RWPE2 (cell line): ENCODE data around the gene EIF2A.

Experiments
- ATAC-seq: fragments of 200-7000 bp; cut with Tn5 transposase; 3 replicates; pipeline ENCODE4 v1.9.1; 2021; ENCODE audit warnings: low read depth
- DNase-seq: peaks from one replicate; pipeline ENCODE4 v3.0.0-alpha.2; 2020; ENCODE audit warnings: low spot score
- H3K27ac ChIP-seq: fragments of 450-650 bp; 2 replicates; pipeline ENCODE4 v1.5.1; 2017; ENCODE audit warnings: mild to moderate bottlenecking; ENCODE audit not compliant: poor library complexity, severe bottlenecking
- H3K27me3 ChIP-seq: fragments of 250-450 bp; sonication (Bioruptor Pico); 2 replicates; pipeline ENCODE4 v1.5.1; 2021; ENCODE audit warnings: mild to moderate bottlenecking, moderate library complexity; ENCODE audit not compliant: insufficient read depth, poor library complexity, severe bottlenecking
- H3K36me3 ChIP-seq: fragments of 250-450 bp; sonication (Bioruptor Pico); 2 replicates; pipeline ENCODE4 v1.5.1; 2020; ENCODE audit warnings: low read depth, mild to moderate bottlenecking, moderate library complexity
- H3K4me1 ChIP-seq: fragments of 250-450 bp; sonication (Bioruptor Pico); 2 replicates; pipeline ENCODE4 v1.5.1; 2021; ENCODE audit warnings: mild to moderate bottlenecking, moderate library complexity; ENCODE audit not compliant: insufficient read depth, poor library complexity, severe bottlenecking
- H3K4me3 ChIP-seq: fragments of 250-450 bp; sonication (Bioruptor Pico); 2 replicates; pipeline ENCODE4 v1.5.1; 2021; ENCODE audit warnings: mild to moderate bottlenecking, moderate library complexity; ENCODE audit not compliant: severe bottlenecking
- H3K9me3 ChIP-seq: fragments of 250-450 bp; sonication (Bioruptor Pico); 2 replicates; pipeline ENCODE4 v1.5.1; 2021; ENCODE audit warnings: mild to moderate bottlenecking, moderate library complexity; ENCODE audit not compliant: severe bottlenecking
- TF ChIP-seq, protein P1 (sequence below): fragments of 450-650 bp; IDR thresholded peaks from one replicate; pipeline ENCODE4 v1.5.1; 2017; ENCODE audit warnings: mild to moderate bottlenecking, moderate library complexity; ENCODE audit not compliant: poor library complexity, severe bottlenecking

EIF2A gene

DNA sequence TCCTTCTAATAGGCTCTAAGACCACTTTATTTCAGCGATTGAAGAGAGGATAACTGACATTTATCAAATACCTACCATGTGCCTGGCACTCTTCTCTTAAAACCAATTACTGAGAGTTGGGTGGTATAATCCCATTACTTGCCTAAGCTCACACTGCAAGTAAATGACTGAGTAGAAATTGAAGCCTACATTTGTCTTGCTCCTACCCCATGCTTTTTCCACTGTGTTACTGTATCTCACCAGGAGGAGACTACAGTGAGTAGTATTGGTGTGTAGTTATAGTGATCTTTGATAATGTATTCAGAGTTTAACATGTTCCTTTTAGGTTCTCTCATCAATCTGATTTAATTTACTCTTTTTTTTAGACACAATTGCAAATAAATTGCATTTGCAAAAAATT is 20.7 kb downstream of the EIF2A start:
- peaks cover 89% of the 10 kb centered on the region for H3K36me3 ChIP-seq

DNA sequence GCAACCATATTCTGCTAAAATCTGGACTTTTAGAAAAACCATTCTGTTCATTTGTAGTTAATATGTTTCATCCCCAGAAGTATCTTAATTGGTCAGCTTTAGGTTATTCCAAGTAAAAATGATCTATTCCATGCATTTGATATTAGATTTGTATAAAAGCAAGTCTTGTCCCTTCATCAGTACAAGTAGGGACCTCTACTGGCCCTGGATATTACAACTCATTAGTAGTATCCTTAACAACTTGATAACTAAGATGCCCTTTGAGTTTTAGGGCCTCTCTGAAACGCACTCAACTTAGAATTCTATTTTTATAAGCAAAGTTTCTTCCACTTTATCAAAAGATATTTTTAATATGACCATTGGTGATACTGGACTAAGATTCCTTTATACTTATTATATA is 31.3 kb downstream of the EIF2A start:
- no peak for ATAC-seq
- H3K36me3 ChIP-seq = peaks cover 98% of the 10 kb centered on the region

More for the DNA sequence above, 20.7 kb downstream of the EIF2A start:
- Histone ChIP-seq H3K4me3 (no peak overlapping the region), H3K27ac (no peak overlapping the region), H3K4me1 (no peaks in the 10 kb centered on the region), H3K27me3 (no peaks in the 10 kb centered on the region), H3K9me3 (no peaks in the 10 kb centered on the region)
- TF ChIP-seq, protein P1, sequence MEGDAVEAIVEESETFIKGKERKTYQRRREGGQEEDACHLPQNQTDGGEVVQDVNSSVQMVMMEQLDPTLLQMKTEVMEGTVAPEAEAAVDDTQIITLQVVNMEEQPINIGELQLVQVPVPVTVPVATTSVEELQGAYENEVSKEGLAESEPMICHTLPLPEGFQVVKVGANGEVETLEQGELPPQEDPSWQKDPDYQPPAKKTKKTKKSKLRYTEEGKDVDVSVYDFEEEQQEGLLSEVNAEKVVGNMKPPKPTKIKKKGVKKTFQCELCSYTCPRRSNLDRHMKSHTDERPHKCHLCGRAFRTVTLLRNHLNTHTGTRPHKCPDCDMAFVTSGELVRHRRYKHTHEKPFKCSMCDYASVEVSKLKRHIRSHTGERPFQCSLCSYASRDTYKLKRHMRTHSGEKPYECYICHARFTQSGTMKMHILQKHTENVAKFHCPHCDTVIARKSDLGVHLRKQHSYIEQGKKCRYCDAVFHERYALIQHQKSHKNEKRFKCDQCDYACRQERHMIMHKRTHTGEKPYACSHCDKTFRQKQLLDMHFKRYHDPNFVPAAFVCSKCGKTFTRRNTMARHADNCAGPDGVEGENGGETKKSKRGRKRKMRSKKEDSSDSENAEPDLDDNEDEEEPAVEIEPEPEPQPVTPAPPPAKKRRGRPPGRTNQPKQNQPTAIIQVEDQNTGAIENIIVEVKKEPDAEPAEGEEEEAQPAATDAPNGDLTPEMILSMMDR = no peak
- ATAC-seq (no peak; the same call in 2 of the 3 replicates), DNase-seq (no peak)

DNA sequence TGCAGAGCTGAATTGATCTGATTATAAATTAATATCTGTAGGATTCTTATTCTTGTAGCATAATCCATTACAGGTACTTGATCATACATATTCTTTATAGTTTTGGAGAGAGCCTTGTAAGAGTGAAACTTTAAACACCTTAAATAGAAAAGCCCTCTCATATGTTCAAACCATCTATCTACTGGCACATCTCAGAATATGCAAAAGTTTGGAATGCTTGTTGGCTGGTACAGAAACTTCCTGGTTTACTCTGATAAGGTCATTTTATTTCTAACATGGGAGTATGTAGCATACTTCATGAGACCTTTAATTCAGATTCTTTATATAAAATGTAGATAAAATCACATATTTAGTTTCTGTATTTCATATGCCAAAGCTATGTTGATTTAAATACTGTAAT is 34.6 kb downstream of the EIF2A start:
- H3K27me3 ChIP-seq = no peaks in the 10 kb centered on the region
- H3K4me3 ChIP-seq = no peak overlapping the region
- no peak for ATAC-seq
- no peaks in the 10 kb centered on the region for H3K9me3 ChIP-seq
- H3K36me3 ChIP-seq = peaks cover 96% of the 10 kb centered on the region
- TF ChIP-seq, protein P1 = no peak
- no peaks in the 10 kb centered on the region for H3K4me1 ChIP-seq
- no peak overlapping the region for H3K27ac ChIP-seq
- no peak for DNase-seq

More for the DNA sequence above, 31.3 kb downstream of the EIF2A start:
- TF ChIP-seq, protein P1 = peak; percentile 8
- no peaks in the 10 kb centered on the region for H3K9me3 ChIP-seq
- no peak for DNase-seq
- no peaks in the 10 kb centered on the region for H3K4me1 ChIP-seq
- no peak overlapping the region for H3K27ac ChIP-seq
- no peak overlapping the region for H3K4me3 ChIP-seq
- no peaks in the 10 kb centered on the region for H3K27me3 ChIP-seq

GRCh38 chr3:150582620-150583019 is 36.0 kb downstream of the EIF2A start:
- Histone ChIP-seq H3K27ac (no peak overlapping the region), H3K4me3 (no peak overlapping the region), H3K9me3 (no peaks in the 10 kb centered on the region), H3K4me1 (no peaks in the 10 kb centered on the region), H3K27me3 (no peaks in the 10 kb centered on the region), H3K36me3 (peaks cover 83% of the 10 kb centered on the region)
- DNase-seq (no peak), ATAC-seq (no peak)
- TF ChIP-seq, protein P1 = no peak

- H3K4me3 ChIP-seq = no peak overlapping the region
- DNase-seq (no peak), ATAC-seq (no peak)
- H3K36me3 ChIP-seq = peaks cover 79% of the 10 kb centered on the region
- H3K9me3 ChIP-seq = no peaks in the 10 kb centered on the region
- H3K27me3 ChIP-seq = no peaks in the 10 kb centered on the region
- no peak overlapping the region for H3K27ac ChIP-seq
- TF ChIP-seq, protein P1 = no peak
- H3K4me1 ChIP-seq = no peaks in the 10 kb centered on the region
Measured at GRCh38 chr3:150583028-150583427, 36.4 kb downstream of the EIF2A start.
